ENCODE data around the gene PGP.

Gene PGP

DNA sequence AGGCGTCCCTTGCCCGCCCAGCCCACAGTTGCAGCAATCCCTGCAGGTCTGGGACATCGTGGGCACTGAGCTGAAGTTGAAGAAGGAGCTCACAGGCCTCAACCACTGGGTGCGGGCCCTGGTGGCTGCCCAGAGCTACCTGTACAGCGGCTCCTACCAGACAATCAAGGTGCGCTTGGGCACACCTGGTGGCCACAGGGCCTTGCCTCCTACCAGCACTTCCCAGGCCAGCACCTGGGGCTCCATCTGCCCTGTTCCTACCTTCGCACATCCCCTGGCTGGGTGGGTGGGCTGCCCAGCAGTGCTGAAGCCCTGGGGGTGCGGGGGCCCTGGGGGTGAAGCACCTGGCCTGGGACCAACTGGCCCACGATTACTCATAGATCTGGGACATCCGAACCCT, 39.2 kb downstream of the PGP start:
- TF ChIP-seq EZH2 (IDR thresholded peaks at IDR 0.05; ENCODE audit: borderline replicate concordance, low read length): no peak
- no peaks in the 10 kb centered on the region for H3F3A ChIP-seq (ENCODE audit: insufficient read depth, low read length)
- H3K36me3 ChIP-seq (ENCODE audit: insufficient read depth, low read length): peaks cover 47% of the 10 kb centered on the region
- no peaks in the 10 kb centered on the region for H3K9me2 ChIP-seq (ENCODE audit: low read depth, low read length)
- H3K9ac ChIP-seq (ENCODE audit: low read length): no peak overlapping the region
- H3K9me3 ChIP-seq (ENCODE audit: low read length): no peaks in the 10 kb centered on the region
- H2AFZ ChIP-seq (ENCODE audit: low read length): no peak overlapping the region
- no peak overlapping the region for H3K27ac ChIP-seq (ENCODE audit: low read depth, low read length, poor library complexity, severe bottlenecking)
- H3K4me1 ChIP-seq (ENCODE audit: insufficient read depth, low read length, severe bottlenecking): no peaks in the 10 kb centered on the region
- H4K20me1 ChIP-seq (ENCODE audit: insufficient read depth, low read length): no peaks in the 10 kb centered on the region
- H3K4me3 ChIP-seq (ENCODE audit: low read depth, low read length, poor library complexity, severe bottlenecking): no peak overlapping the region
- H3K4me2 ChIP-seq (ENCODE audit: low read length): no peak overlapping the region
- no peaks in the 10 kb centered on the region for H3K27me3 ChIP-seq (ENCODE audit: insufficient read depth, low read length)
- no peaks in the 10 kb centered on the region for H3K79me2 ChIP-seq (ENCODE audit: insufficient read depth, low read length)

DNA sequence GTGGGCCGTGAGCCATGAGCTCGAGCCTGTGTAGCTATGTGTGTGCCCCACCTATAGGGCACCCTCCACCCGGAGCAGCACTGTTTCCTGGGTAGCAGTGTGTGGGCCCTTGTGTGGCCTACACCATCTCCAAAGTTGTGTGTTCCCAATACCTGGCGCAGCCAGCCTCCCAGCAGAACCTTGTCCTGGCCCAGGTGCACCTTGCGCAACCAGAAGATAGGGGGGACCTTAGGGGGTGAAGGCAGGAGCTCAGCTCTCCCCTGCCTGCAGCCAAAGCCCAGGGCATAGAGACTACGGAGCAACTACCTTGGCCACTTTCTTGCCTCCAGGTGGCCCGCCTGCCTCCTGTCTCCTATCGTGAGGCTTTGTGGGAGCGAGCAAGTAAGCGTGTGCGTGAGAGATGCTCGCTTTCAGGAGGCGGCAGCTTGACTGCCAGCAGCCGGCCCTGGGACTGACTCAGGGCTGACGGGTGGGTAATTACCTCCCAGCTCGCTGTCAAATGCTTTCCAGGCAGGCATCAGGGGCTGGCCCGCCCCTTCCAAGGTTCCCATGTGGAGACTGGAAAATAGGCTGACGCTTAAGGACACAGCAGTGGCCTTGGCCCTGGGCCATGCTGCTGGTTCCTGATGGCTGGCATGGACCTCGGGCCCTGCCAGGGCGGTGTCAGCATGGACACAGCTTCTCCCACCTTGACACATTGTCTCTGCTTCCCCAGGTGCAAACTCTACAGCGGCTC, 40.1 kb downstream of the PGP start:
- H3K4me1 ChIP-seq (ENCODE audit: insufficient read depth, low read length, severe bottlenecking): no peaks in the 10 kb centered on the region
- H3K9ac ChIP-seq (ENCODE audit: low read length): no peak overlapping the region
- no peak overlapping the region for H2AFZ ChIP-seq (ENCODE audit: low read length)
- H3K27ac ChIP-seq (ENCODE audit: low read depth, low read length, poor library complexity, severe bottlenecking): no peak overlapping the region
- H3F3A ChIP-seq (ENCODE audit: insufficient read depth, low read length): no peaks in the 10 kb centered on the region
- peaks cover 47% of the 10 kb centered on the region for H3K36me3 ChIP-seq (ENCODE audit: insufficient read depth, low read length)
- no peaks in the 10 kb centered on the region for H3K9me2 ChIP-seq (ENCODE audit: low read depth, low read length)
- TF ChIP-seq EZH2 (IDR thresholded peaks at IDR 0.05; ENCODE audit: borderline replicate concordance, low read length): no peak
- no peak for TF ChIP-seq CTCF (IDR thresholded peaks at IDR 0.05; ENCODE audit: low read length)
- no peaks in the 10 kb centered on the region for H3K9me3 ChIP-seq (ENCODE audit: low read length)
- no peak overlapping the region for H3K4me2 ChIP-seq (ENCODE audit: low read length)
- no peaks in the 10 kb centered on the region for H3K27me3 ChIP-seq (ENCODE audit: insufficient read depth, low read length)
- no peaks in the 10 kb centered on the region for H4K20me1 ChIP-seq (ENCODE audit: insufficient read depth, low read length)
- H3K4me3 ChIP-seq (ENCODE audit: low read depth, low read length, poor library complexity, severe bottlenecking): no peak overlapping the region
- H3K79me2 ChIP-seq (ENCODE audit: insufficient read depth, low read length): no peaks in the 10 kb centered on the region

GRCh38 chr16:2173916-2174315, 40.7 kb downstream of the PGP start:
- H3K36me3 ChIP-seq (ENCODE audit: insufficient read depth, low read length): peaks cover 47% of the 10 kb centered on the region
- H2AFZ ChIP-seq (ENCODE audit: low read length): no peak overlapping the region
- no peaks in the 10 kb centered on the region for H3K27me3 ChIP-seq (ENCODE audit: insufficient read depth, low read length)
- no peak for TF ChIP-seq CTCF (IDR thresholded peaks at IDR 0.05; ENCODE audit: low read length)
- TF ChIP-seq EZH2 (IDR thresholded peaks at IDR 0.05; ENCODE audit: borderline replicate concordance, low read length): no peak
- H3K27ac ChIP-seq (ENCODE audit: low read depth, low read length, poor library complexity, severe bottlenecking): no peak overlapping the region
- H3K79me2 ChIP-seq (ENCODE audit: insufficient read depth, low read length): no peaks in the 10 kb centered on the region
- no peaks in the 10 kb centered on the region for H3K4me1 ChIP-seq (ENCODE audit: insufficient read depth, low read length, severe bottlenecking)
- H3K9me3 ChIP-seq (ENCODE audit: low read length): no peaks in the 10 kb centered on the region
- no peaks in the 10 kb centered on the region for H3K9me2 ChIP-seq (ENCODE audit: low read depth, low read length)
- no peak overlapping the region for H3K9ac ChIP-seq (ENCODE audit: low read length)
- no peaks in the 10 kb centered on the region for H3F3A ChIP-seq (ENCODE audit: insufficient read depth, low read length)
- no peak overlapping the region for H3K4me2 ChIP-seq (ENCODE audit: low read length)
- H3K4me3 ChIP-seq (ENCODE audit: low read depth, low read length, poor library complexity, severe bottlenecking): no peak overlapping the region
- H4K20me1 ChIP-seq (ENCODE audit: insufficient read depth, low read length): no peaks in the 10 kb centered on the region

DNA sequence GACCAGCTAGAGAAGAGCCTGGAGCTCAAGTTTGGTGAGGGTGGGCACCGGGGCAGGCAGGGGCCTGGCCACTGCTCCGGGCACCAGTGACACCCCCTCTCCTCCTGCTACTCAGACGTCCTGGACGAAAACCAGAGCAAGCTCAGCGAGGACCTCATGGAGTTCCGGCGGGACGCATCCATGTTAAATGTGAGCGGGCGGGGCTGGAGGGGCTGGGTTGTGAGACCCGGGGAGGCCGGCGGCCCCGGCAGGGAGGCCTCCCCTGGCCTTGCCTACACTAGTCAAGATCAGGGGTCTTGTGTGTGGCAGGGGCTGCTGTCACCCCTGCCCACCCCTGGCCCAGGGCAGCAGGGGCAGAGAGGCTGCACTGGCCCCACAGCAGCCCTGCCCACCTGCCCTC, 41.3 kb downstream of the PGP start:
- Histone ChIP-seq H3K4me2 (ENCODE audit: low read length) (no peak overlapping the region), H3K79me2 (ENCODE audit: insufficient read depth, low read length) (no peaks in the 10 kb centered on the region), H3K4me1 (ENCODE audit: insufficient read depth, low read length, severe bottlenecking) (no peaks in the 10 kb centered on the region), H3K9ac (ENCODE audit: low read length) (no peak overlapping the region), H3K27ac (ENCODE audit: low read depth, low read length, poor library complexity, severe bottlenecking) (no peak overlapping the region), H3K9me2 (ENCODE audit: low read depth, low read length) (no peaks in the 10 kb centered on the region), H2AFZ (ENCODE audit: low read length) (no peak overlapping the region), H3K9me3 (ENCODE audit: low read length) (no peaks in the 10 kb centered on the region), H3K4me3 (ENCODE audit: low read depth, low read length, poor library complexity, severe bottlenecking) (no peak overlapping the region), H3F3A (ENCODE audit: insufficient read depth, low read length) (no peaks in the 10 kb centered on the region), H4K20me1 (ENCODE audit: insufficient read depth, low read length) (no peaks in the 10 kb centered on the region), H3K27me3 (ENCODE audit: insufficient read depth, low read length) (no peaks in the 10 kb centered on the region), H3K36me3 (ENCODE audit: insufficient read depth, low read length) (peaks cover 46% of the 10 kb centered on the region)
- TF ChIP-seq CTCF (IDR thresholded peaks at IDR 0.05; ENCODE audit: low read length): no peak
- no peak for TF ChIP-seq EZH2 (IDR thresholded peaks at IDR 0.05; ENCODE audit: borderline replicate concordance, low read length)
